ENCODE measurements around the gene ZC3H12D. TPM values are rescaled to one million over a fixed set of nuclear protein-coding genes. Genes with fewer than 3 reads are reported as not detected.

The ZC3H12D gene
- total RNA-seq, 4 donors from 2014 or later: 0.78 to 1.4 (median 0.99) TPM

DNA sequence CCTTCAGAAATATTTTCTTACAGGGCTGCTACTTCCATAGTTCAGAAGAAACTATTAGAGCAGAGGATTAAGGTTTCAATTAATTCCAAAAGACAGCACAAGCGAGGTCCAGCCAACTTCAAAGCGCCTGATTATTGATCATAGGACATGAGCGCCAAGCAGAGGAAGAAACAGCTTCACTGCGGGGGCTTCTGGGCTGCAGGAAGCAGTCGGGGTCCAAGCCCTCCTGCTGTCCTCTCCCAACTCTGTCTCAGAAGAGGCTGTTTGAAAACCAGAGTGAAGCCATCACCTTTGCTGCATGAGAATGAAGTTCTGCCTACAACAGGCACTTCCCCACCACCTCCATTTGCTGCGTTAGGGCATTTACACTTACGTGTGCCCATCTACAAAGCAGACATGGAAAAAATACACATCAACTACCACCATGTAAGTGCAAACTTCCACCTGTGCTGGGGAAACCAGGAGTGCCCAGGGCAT lies 60.8 kb downstream of the ZC3H12D start:
- TF ChIP-seq CTCF (IDR thresholded peaks at IDR 0.05) (no peak), POLR2A (IDR thresholded peaks at IDR 0.05) (no peak)
- Histone ChIP-seq H3K27ac (peak overlapping the region; percentile 72 to 87 (median 84)), H3K36me3 (no peaks in the 10 kb centered on the region), H3K27me3 (no peaks in the 10 kb centered on the region), H3K9me3 (no peaks in the 10 kb centered on the region), H3K4me1 (peaks cover 7 to 10% of the 10 kb centered on the region in 2 donors), H3K4me3 (replicated peaks in 1 of 3) (no peak overlapping the region)
- intact Hi-C loops (cut with DNase I): loop anchor here (10.0 kb wide), 1 partner anchor 109 kb away; the partner anchor contains the start of gene TAB2
- DNase-seq: no peak
- 59 to 66% methylated on average over 7 of the region's 7 CpGs for WGBS, 2 donors

- no peak overlapping the region for H3K27ac ChIP-seq
- no peak for DNase-seq
- H3K36me3 ChIP-seq: no peaks in the 10 kb centered on the region
- TF ChIP-seq POLR2A (IDR thresholded peaks at IDR 0.05) (no peak), CTCF (IDR thresholded peaks at IDR 0.05) (no peak)
- no peaks in the 10 kb centered on the region for H3K27me3 ChIP-seq
- no peaks in the 10 kb centered on the region for H3K9me3 ChIP-seq
- intact Hi-C loops (cut with DNase I): loop anchor here (10.0 kb wide), 1 partner anchor 108 kb away; the partner anchor contains the start of gene TAB2
- H3K4me3 ChIP-seq (replicated peaks in 1 of 3): no peak overlapping the region
- peaks cover 7 to 10% of the 10 kb centered on the region in 2 donors for H3K4me1 ChIP-seq
- 97 to 100% methylated on average over 4 of the region's 4 CpGs for WGBS, 2 donors
Observed at GRCh38 chr6:149422581-149422980, 62.2 kb downstream of the ZC3H12D start.

DNA sequence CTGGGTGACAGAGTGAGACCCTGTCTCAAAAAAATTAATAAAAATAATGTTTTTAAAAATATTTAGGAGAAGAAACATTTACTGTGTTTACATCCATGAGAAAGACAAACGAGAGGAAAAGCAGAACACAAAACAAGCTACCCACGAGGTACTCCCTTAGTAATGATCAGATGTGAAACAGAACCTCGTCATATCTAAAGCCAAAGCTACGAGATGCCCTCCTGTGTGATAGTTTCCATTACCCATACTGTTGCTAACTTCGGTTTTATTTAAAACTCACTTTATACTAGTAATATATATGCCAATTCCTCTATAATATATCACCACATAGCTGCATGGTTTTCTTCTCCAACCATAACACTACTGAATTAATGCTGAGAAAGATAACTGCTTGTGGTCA lies 63.7 kb downstream of the ZC3H12D start:
- H3K9me3 ChIP-seq: no peaks in the 10 kb centered on the region
- TF ChIP-seq CTCF (IDR thresholded peaks at IDR 0.05): no peak
- peaks cover 7 to 10% of the 10 kb centered on the region in 2 donors for H3K4me1 ChIP-seq
- no peaks in the 10 kb centered on the region for H3K36me3 ChIP-seq
- no peak for DNase-seq
- intact Hi-C loops (cut with DNase I): loop anchor here (10.0 kb wide), 1 partner anchor 106 kb away; the partner anchor contains the start of gene TAB2
- no peaks in the 10 kb centered on the region for H3K27me3 ChIP-seq
- H3K4me3 ChIP-seq (replicated peaks in 1 of 3): no peak overlapping the region
- no peak overlapping the region for H3K27ac ChIP-seq
- 82 to 90% methylated on average over 5 of the region's 5 CpGs for WGBS, 2 donors

GRCh38 chr6:149419696-149420404 lies 65.0 kb downstream of the ZC3H12D start:
- DNase-seq: no peak
- intact Hi-C loops (cut with DNase I): loop anchor here (10.0 kb wide), 1 partner anchor 105 kb away; the partner anchor contains the start of gene TAB2
- Histone ChIP-seq H3K4me1 (peaks cover 7 to 10% of the 10 kb centered on the region in 2 donors), H3K27me3 (no peaks in the 10 kb centered on the region), H3K4me3 (replicated peaks in 1 of 3) (no peak overlapping the region), H3K9me3 (no peaks in the 10 kb centered on the region), H3K36me3 (no peaks in the 10 kb centered on the region), H3K27ac (no peak overlapping the region)
- 90% methylated on average over 13 of the region's 13 CpGs for WGBS, 2 donors
- TF ChIP-seq POLR2A (IDR thresholded peaks at IDR 0.05): no peak
- TF ChIP-seq CTCF (IDR thresholded peaks at IDR 0.05): no peak

DNA sequence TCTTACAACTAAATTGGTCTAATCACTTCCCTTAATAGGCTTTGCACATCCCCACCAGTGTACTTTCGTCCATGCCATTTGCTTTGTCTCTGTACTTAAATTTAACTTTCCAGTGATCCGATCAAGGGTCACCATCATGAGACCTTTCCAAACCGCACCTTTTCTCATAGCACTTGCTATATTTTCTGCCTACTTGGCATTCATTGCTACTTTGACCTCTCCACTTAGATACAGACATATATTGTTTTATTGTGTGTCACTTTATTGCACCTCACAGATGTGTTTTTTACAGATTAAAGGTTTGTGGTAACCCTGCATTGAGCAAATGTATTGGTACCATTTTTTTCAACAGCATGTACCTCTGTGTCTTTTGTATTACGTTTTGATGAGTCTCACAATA lies 70.0 kb downstream of the ZC3H12D start:
- TF ChIP-seq POLR2A (IDR thresholded peaks at IDR 0.05) (no peak), CTCF (IDR thresholded peaks at IDR 0.05) (no peak)
- H3K9me3 ChIP-seq: no peaks in the 10 kb centered on the region
- H3K27me3 ChIP-seq: no peaks in the 10 kb centered on the region
- intact Hi-C loops (cut with DNase I): no loop called here
- no peak overlapping the region for H3K4me3 ChIP-seq (replicated peaks in 1 of 3)
- H3K36me3 ChIP-seq: peaks cover 0 to 8% of the 10 kb centered on the region in 2 donors
- peaks cover 0 to 4% of the 10 kb centered on the region in 2 donors for H3K4me1 ChIP-seq
- no peak overlapping the region for H3K27ac ChIP-seq
- no peak for DNase-seq
- WGBS, 2 donors: 96 to 98% methylated on average over 4 of the region's 4 CpGs

Measured in thyroid gland (tissue), 4 donors.